GM11168 (cell line): Measurements from ENCODE around the gene GALNT17.

Experiments used
- in situ Hi-C: fragments of 300-500 bp; cut with MboI; formaldehyde crosslinking; loops from one replicate; pipeline ENCODE4 v1.12.0; 2022; ENCODE audit warnings: low sequenced_read_pairs; ENCODE audit not compliant: unreplicated experiment

Gene GALNT17

DNA sequence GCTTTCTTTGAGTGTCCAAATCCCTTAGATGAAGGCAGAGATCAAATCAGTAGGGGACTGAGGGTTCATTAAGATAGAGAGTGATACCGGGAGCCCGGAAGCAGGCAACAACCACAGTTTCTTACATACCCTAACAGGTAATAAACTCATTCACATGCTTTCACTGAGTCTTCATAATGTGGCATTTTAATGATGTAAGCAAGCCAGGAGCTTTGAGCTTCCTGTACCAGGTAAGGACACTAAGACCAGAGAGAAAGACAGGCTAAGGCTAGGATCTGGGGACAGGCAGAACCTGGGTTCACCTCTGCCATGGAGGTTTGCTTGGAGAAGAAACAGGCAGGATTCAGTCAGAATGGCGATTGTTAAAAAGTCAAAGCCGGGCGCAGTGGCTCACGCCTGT, 618.3 kb downstream of the GALNT17 start:
- in situ Hi-C loops: no loop called here

- in situ Hi-C loops: no loop called here
Observed at GRCh38 chr7:71752171-71752935, 620.4 kb downstream of the GALNT17 start.

DNA sequence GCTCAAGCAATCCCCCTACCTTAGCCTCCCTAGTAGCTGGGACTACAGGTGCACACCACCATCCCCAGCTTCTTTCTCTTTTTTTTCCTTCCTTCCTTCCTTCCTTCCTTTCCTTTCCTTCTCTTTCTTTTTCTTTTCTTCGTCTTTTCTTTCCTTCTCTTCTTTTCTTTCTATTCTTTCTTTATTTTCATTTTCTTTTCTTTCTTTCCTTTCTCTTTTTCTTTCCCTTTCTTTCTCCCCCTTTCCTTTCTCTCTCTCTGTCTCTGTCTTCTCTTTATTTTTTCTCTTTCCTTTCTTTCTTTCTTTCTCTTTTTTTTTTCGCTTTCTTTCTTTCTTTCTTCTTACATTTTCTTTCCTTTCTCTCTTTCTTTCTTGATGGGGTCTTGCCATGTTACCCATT, 621.3 kb downstream of the GALNT17 start:
- in situ Hi-C loops: no loop called here

GRCh38 chr7:71753956-71754664, 622.2 kb downstream of the GALNT17 start:
- in situ Hi-C loops: no loop called here

GRCh38 chr7:71754828-71755227, 622.9 kb downstream of the GALNT17 start:
- in situ Hi-C loops: no loop called here

DNA sequence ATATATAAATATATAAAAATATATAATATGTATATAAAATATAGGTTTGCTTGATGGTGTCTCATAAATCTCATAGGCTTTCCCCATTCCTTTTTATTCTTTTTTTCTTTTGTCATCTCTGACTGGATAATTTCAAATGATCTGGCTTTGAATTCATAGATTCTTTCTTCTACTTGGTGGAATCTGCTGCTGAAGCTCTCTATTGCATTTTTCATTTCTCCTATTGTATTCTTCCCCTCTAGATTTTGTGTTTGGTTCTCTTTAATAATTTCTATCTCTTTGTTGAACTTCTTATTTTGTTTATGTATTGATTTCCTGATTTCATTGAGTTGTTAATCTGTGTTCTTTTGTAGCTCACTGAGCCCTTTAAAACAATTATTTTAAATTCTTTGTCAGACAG, 629.4 kb downstream of the GALNT17 start:
- in situ Hi-C loops: no loop called here
